ENCODE results near the gene KCNC4. TPM values are rescaled to one million over a fixed set of nuclear protein-coding genes. Genes with fewer than 3 reads are reported as not detected.

Gene KCNC4
- total and polyA plus RNA-seq, 9 donors, result 3.2 to 18.0 (median 11.7) TPM

GRCh38 chr1:110185181-110185580 lies 24.9 kb upstream of the KCNC4 start:
- H3K9me3 ChIP-seq, result no peaks in the 10 kb centered on the region
- no peak overlapping the region for H3K4me3 ChIP-seq
- TF ChIP-seq POLR2A (IDR thresholded peaks at IDR 0.05) (no peak), EP300 (IDR thresholded peaks at IDR 0.05) (no peak), CTCF (IDR thresholded peaks at IDR 0.05) (no peak)
- intact Hi-C loops (cut with DNase I), result no loop called here
- no peaks in the 10 kb centered on the region for H3K4me1 ChIP-seq (ENCODE audit: insufficient read depth)
- no peak overlapping the region for H3K27ac ChIP-seq
- DNase-seq, result no peak
- WGBS, 3 donors, result 84 to 85% (median 85%) methylated on average over 10 of the region's 10 CpGs
- H3K36me3 ChIP-seq, result no peaks in the 10 kb centered on the region
- H3K27me3 ChIP-seq, result no peaks in the 10 kb centered on the region

- no peaks in the 10 kb centered on the region for H3K4me1 ChIP-seq (ENCODE audit: insufficient read depth)
- DNase-seq, result no peak
- H3K36me3 ChIP-seq, result no peaks in the 10 kb centered on the region
- H3K4me3 ChIP-seq, result no peak overlapping the region
- no peaks in the 10 kb centered on the region for H3K27me3 ChIP-seq
- no peak for TF ChIP-seq POLR2A (IDR thresholded peaks at IDR 0.05)
- no peak for TF ChIP-seq EP300 (IDR thresholded peaks at IDR 0.05)
- TF ChIP-seq CTCF (IDR thresholded peaks at IDR 0.05), result no peak
- no peaks in the 10 kb centered on the region for H3K9me3 ChIP-seq
- WGBS, 3 donors, result 45 to 65% (median 50%) methylated on average over 5 of the region's 5 CpGs
- intact Hi-C loops (cut with DNase I), result no loop called here
- H3K27ac ChIP-seq, result no peak overlapping the region
Observed at GRCh38 chr1:110186558-110186957, 23.6 kb upstream of the KCNC4 start.

- intact Hi-C loops (cut with DNase I), result no loop called here
- no peaks in the 10 kb centered on the region for H3K36me3 ChIP-seq
- 82 to 90% (median 86%) methylated on average over 10 of the region's 10 CpGs for WGBS, 3 donors
- no peaks in the 10 kb centered on the region for H3K9me3 ChIP-seq
- no peaks in the 10 kb centered on the region for H3K27me3 ChIP-seq
- H3K27ac ChIP-seq, result no peak overlapping the region
- DNase-seq, result no peak
- H3K4me3 ChIP-seq, result no peak overlapping the region
- TF ChIP-seq POLR2A (IDR thresholded peaks at IDR 0.05), result no peak
- TF ChIP-seq EP300 (IDR thresholded peaks at IDR 0.05), result no peak
- TF ChIP-seq CTCF (IDR thresholded peaks at IDR 0.05), result no peak
- H3K4me1 ChIP-seq (ENCODE audit: insufficient read depth), result no peaks in the 10 kb centered on the region
Observed at GRCh38 chr1:110187139-110187890, 22.8 kb upstream of the KCNC4 start.

GRCh38 chr1:110188035-110188618 lies 22.0 kb upstream of the KCNC4 start:
- 14 to 21% (median 21%) methylated on average over 6 of the region's 6 CpGs for WGBS, 3 donors
- DNase-seq, result peak in 1 of 5 donors; percentile 22

More at GRCh38 chr1:110188035-110188618, 22.0 kb upstream of the KCNC4 start:
- H3K36me3 ChIP-seq, result no peaks in the 10 kb centered on the region
- H3K4me3 ChIP-seq, result no peak overlapping the region
- H3K27ac ChIP-seq, result no peak overlapping the region
- no peaks in the 10 kb centered on the region for H3K9me3 ChIP-seq
- no peaks in the 10 kb centered on the region for H3K4me1 ChIP-seq (ENCODE audit: insufficient read depth)
- TF ChIP-seq POLR2A (IDR thresholded peaks at IDR 0.05), result no peak
- TF ChIP-seq EP300 (IDR thresholded peaks at IDR 0.05), result no peak
- no peak for TF ChIP-seq CTCF (IDR thresholded peaks at IDR 0.05)
- intact Hi-C loops (cut with DNase I), result no loop called here
- no peaks in the 10 kb centered on the region for H3K27me3 ChIP-seq

All from ovary (tissue), 9 donors.